SIG-M5 (cell line): ENCODE results near the gene M1AP.

Source experiments
- DNase-seq: peaks from one replicate; lab custom pipeline; 2025; lab: John Stamatoyannopoulos, UW

M1AP gene

GRCh38 chr2:74593826-74594772 lies 54.0 kb downstream of the M1AP start:
- DNase-seq = no peak

- no peak for DNase-seq
These were observed 59.5 kb downstream of the M1AP start for GRCh38 chr2:74588664-74589063.

GRCh38 chr2:74587664-74588277 lies 60.4 kb downstream of the M1AP start:
- peak; percentile 26 for DNase-seq

- DNase-seq = no peak
These were observed 62.5 kb downstream of the M1AP start for GRCh38 chr2:74585406-74586185.

- no peak for DNase-seq
These were observed 64.0 kb downstream of the M1AP start for GRCh38 chr2:74584088-74584645.

- no peak for DNase-seq
These were observed 64.6 kb downstream of the M1AP start for GRCh38 chr2:74583504-74583903.

- no peak for DNase-seq
These were observed 65.9 kb downstream of the M1AP start for GRCh38 chr2:74582184-74582583.

- no peak for DNase-seq
These were observed 66.7 kb downstream of the M1AP start for GRCh38 chr2:74581463-74581862.

- DNase-seq = no peak
These were observed 69.7 kb downstream of the M1AP start for GRCh38 chr2:74578408-74578807.

- DNase-seq = no peak
These were observed 70.7 kb downstream of the M1AP start for GRCh38 chr2:74577448-74577847.

- peak; percentile 68 for DNase-seq
These were observed 71.3 kb downstream of the M1AP start for GRCh38 chr2:74576863-74577229.

GRCh38 chr2:74576211-74576862 lies 71.8 kb downstream of the M1AP start:
- DNase-seq = no peak

- no peak for DNase-seq
These were observed 72.8 kb downstream of the M1AP start for GRCh38 chr2:74575320-74575719.

GRCh38 chr2:74573747-74574562 lies 74.2 kb downstream of the M1AP start:
- peak; percentile 70 for DNase-seq

- no peak for DNase-seq
These were observed 75.8 kb downstream of the M1AP start for GRCh38 chr2:74572178-74572925.

- DNase-seq = no peak
These were observed 77.1 kb downstream of the M1AP start for GRCh38 chr2:74571058-74571457.

GRCh38 chr2:74569686-74570085 lies 78.4 kb downstream of the M1AP start:
- DNase-seq = no peak

GRCh38 chr2:74567881-74568280 lies 80.2 kb downstream of the M1AP start:
- no peak for DNase-seq

- no peak for DNase-seq
These were observed 81.4 kb downstream of the M1AP start for GRCh38 chr2:74566754-74567085.

GRCh38 chr2:74566076-74566753 lies 81.9 kb downstream of the M1AP start:
- DNase-seq = no peak
